GM21360 (cell line): Measurements from ENCODE around the gene STARD3NL.
"Not testable (repeated sequence)": the region's sequence is repeated elsewhere in the genome, so short reads cannot be mapped to it uniquely, and the experiment has no call there.

Experiments used
- ATAC-seq: cut with Tn5 transposase; IDR thresholded peaks from one replicate; pipeline ENCODE4 v1.9.1; 2021; ENCODE audit warnings: mild to moderate bottlenecking, moderate library complexity; ENCODE audit not compliant: unreplicated experiment

The STARD3NL gene, protein sequence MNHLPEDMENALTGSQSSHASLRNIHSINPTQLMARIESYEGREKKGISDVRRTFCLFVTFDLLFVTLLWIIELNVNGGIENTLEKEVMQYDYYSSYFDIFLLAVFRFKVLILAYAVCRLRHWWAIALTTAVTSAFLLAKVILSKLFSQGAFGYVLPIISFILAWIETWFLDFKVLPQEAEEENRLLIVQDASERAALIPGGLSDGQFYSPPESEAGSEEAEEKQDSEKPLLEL

DNA sequence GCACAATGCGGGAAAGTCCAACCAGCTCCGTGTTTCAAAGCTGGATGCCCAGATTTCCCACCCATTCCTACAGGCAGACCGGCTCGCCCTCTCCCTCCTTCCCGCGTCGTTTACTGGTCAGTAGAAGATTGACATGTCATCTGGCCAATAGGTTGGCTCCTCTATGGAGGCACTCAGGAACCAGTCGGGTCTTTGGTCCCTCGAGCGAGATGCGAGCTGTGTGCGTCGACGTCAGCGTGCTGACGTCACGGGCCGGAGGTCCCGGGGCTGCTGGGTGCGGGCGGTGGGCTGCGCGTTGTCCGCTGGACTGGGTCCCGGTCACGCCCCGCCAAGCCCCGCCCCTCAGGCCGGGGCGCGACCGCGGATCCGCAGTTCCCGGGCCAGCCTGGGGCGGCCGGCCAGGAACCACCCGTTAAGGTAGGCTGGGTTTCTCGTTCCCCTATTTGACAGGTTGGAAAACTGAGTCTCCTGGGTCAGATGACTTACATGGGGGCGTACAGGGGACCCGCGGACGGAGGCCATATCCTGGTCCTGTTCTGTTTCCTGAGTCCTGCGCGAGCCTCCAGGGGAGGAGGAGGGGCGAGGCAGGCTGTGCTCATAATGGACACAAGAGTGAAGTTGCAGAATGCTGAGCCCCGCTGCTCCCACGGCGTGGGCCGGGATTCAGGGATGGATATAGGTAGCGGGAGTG is at the start of gene STARD3NL:
Gene STARD3NL (plus strand): TSS at position 242 of the 691 bp plus-strand sequence. CDS start 29,260 bp downstream, outside the sequence.
- peak; percentile 98 for ATAC-seq

DNA sequence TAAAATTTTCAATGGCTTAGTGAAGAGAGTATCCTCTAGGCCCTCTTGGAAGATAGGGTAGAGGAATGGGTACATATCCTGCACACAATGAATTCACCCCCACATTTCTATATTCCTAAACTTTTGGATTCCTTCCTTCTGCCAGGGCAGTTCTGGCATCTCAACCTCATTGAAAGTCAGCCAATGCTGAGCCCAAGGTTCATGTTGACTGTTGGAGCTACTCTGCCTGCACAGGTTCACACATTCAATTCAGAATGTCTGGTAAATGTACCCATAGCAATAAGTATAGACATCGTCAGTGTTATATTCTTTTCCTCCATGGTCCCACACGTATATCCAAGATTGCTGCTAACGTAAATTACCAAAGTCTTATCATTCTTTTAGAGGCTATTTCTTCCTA is 48.9 kb upstream of the STARD3NL start:
- ATAC-seq: no peak

DNA sequence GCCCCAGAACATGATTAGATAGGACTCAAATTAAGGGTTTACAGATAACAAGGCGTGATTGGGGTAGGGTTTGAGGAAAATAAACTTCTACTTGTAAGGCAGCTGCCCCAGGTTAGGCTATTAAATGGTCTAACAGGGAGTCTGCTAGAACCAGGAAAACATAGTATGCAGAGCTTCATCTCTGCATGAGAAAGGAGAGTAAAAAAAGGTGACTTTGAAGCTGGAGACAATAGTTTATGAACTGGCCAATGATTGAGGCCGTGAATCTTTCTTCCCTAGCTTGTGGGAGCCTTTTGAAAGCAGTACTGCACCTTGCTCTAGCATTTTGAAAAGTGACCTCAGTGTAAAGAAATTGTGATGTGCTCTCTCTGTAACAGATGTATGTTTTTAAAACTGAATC is 48.5 kb upstream of the STARD3NL start:
- ATAC-seq: no peak

DNA sequence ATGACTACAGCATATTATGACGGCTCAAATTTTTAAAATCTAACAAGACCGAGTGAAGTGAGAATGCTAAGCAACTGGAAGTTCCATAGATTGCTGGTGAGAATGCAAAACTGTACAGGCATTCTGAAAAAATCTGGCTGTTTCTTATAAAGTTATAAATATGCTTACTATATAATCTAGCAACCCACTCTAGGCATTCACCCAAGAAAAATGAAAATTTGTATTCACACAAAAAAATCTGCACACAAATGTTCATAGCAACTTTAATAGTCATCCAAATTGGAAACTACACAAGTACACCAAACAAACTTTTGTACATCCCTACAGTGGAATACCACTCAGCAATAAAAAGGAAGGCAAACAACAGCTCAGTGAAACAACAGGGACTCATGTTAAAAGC is 39.9 kb upstream of the STARD3NL start:
- ATAC-seq: no peak

DNA sequence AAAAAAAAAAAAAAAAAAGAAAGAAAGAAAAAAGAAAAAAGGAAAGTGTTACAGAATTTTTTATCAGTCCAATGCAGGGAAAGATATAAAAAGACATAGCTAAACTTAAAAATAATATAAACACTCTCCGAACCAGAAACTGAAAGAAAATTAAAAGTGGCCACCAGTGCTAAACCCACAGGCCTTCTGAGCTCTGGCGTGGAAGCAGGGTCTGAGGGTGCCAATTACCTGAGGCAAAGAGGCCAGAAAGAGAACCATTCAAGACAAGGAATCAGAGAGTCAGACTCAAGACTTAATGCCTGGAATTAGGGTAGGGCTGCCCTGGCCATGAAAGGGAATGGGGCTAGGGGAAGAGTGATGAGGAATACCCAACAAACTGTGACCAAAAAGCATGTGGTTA is 36.9 kb upstream of the STARD3NL start:
- ATAC-seq: no peak

DNA sequence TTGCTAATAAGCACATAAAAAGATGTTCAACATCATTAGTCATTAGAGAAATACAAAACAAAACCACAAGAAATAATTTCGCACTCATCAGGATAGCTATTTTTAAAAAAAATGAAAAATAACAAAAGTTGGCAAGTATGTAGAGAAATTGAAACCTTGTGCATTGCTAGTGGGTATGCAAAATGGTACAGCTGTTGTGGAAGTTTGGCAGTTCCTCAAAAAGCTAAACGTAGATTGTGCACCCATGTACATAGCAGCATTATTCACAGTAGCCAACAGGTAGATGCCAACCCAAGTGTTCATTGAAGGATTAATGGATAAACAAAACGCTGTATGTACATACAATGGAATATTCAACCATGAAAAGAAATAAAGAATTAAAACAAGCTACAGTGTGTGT is 35.3 kb upstream of the STARD3NL start:
- peak; percentile 80 for ATAC-seq

DNA sequence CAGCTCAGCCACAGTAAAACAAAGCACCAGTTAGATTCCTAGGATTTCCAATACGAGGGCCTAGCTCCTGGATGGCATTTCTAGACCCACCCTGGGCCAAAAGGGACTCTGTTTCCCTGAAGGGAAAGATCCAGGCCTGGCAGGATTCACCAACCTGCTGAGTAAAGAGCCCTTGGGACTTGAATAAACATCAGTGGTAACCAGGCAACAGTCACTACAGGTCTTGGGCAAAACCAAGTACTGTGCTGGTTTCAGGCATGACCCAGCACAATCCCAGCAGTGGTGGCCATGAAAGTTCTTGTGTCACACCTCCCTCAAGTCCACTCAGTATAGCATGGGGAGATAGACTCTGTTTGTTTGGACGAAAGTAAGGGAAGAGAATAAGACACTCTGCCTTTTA is 31.0 kb upstream of the STARD3NL start:
- no peak for ATAC-seq

DNA sequence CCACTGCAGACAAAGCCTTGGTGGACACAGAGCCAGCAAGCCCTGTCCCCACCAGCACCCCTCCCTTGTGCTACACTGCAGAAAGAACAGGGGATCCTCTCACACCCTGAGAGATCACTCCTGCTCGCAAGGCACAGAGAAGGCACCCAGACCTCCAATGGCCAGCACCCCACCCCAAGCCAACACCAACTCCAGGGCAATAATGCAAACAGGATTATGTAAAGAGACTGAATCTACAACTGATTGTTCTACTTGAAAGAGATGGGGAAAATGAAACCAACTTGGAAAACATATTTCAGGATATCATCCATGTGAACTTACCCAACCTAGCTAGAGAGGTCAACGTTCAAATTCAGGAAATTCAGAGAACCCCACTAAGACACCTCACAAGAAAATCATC is 26.5 kb upstream of the STARD3NL start:
- ATAC-seq: no peak

DNA sequence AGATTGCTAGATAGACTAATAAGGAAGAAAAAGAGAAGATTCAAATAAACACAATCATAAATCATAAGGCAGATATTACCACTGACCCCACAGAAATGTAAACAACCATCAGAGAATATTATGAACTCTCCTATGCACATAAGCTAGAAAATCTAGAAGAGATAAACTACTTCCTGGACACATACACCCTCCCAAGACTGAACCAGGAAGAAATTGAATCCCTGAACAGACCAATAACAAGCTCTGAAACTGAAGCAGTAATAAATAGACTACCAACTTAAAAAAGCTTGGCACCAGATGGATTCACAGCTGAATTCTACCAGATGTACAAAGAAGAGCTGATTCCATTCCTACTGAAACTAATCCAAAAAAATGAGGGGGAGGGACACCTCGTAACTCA is 24.5 kb upstream of the STARD3NL start:
- ATAC-seq: no peak

DNA sequence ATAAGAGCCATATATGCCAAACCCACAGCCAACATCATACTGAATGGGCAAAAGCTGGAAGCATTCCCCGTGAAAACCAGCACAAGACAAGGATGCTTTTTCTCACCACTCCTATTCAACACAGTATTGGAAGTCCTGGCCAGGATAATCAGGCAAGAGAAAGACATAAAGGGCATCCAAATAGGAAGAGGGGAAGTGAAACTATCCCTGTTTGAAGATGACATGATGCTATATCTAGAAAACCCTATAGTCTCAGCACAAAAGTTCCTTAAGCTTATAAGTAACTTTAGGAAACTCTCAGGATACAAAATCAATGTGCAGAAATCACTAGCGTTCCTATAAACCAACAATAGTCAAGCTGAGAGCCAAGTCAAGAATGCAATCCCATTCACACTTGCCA is 23.8 kb upstream of the STARD3NL start:
- ATAC-seq: no peak

DNA sequence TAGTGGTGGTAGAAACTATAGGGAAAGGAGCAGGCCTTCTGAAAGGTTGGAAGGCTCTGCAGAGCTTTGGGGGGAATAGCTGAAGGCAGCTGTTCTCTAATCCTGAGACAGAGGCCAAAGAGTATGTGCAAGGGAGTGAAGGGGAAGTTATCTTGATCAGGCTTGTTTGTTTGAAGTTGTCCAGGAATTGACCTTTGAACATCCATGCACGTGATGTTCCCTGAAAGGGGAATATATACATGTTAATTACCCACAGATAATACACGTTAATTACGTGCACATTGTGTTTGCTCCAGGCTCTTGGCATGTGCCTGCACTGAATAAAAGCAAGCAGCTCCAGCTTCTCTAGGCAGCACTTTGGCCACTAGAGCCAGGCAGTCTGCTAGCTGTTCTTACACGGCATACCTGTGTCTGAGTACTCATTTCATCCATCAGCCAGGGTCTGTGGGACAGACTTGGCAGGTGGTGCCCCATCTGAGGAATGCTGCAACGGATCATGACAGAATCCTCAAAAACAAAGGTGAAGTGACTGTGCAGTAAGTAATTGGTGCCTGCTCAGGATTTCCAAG is 18.0 kb upstream of the STARD3NL start:
- ATAC-seq: no peak

DNA sequence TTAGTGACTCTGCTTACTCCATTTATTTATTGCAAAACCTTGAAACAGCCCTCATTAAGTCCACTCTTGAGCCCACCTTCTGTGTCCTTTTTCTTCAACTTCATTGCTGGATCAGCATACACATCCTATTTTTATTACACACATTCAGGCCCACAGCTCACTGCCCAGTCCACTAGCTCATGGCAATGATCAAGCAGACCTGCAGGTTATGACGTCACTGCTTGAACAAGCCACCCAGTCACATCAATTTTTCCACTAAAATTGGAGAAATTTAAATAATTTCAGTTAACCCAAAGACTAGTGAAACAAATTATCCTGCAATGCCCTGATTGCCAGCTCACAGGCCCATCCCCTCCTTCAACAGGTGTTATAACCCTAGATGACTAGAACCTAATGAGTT is 16.0 kb upstream of the STARD3NL start:
- no peak for ATAC-seq

DNA sequence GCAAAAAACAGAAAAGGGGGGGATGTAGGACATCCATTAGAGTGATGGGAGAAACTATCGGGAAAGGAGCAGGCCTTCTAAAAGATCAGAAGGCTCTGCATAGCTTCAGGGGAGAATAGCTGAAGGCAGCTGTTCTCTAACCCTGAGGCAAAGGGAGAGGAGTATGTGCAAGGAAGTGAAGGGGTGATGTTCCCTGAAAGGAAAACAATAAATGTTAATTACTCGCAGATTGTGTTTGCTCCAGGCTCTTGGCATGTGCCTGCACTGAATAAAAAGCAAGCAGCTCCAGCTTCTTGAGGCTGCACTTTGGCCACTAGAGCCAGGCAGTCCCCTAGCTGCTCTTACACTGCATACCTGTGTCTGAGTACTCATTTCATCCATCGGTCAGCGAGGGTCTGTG is 14.4 kb upstream of the STARD3NL start:
- no peak for ATAC-seq

DNA sequence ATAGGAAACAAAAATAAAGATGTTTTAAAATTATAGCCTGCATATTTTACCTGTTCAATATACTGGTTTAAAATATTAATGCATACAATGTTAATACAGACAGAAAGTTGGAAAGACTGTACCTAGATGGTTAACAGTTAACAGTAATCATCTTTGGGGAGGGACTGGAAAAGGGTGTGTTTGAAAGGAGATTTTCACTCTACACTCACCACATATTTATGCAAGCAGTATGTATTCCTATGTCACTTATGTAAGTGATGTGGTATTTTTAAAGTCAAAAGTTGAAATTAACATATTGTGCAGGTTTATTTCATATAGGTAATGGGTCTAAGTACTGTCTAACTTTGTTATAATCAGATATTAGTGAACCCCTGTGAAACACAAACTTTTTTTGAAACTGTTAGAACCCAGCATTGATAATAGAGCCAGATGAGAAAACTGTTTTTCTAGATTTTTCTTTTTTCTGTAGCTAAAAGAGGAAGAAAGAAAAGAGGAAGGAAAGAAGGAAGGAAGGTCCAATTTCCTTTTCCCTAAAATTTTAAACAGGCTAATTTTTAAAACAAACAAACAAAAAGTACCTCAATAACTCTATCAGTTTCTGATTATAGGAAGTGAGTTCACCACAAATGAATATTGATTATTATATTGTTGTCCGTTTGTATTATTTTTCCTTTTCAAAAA is 9.0 kb upstream of the STARD3NL start:
- no peak for ATAC-seq

DNA sequence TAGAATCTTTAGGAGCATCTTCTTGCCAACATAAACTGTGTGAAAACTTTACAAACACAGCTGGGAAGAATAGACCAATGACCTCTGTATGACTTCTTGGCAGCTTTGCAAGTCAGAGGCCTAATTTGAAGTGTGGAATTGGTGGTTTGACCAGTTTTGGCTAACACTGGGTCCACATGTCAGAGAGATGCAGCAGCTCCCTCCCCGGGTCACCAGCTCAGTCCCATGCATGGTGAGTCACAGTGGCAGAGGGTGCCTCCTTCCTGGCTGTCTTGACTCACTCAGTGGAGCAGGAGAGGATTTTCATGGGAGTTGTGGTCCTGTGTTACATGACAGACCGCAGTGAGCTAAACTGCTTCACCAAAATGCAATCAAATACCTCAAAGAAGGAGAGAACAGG is 8.2 kb upstream of the STARD3NL start:
- no peak for ATAC-seq

DNA sequence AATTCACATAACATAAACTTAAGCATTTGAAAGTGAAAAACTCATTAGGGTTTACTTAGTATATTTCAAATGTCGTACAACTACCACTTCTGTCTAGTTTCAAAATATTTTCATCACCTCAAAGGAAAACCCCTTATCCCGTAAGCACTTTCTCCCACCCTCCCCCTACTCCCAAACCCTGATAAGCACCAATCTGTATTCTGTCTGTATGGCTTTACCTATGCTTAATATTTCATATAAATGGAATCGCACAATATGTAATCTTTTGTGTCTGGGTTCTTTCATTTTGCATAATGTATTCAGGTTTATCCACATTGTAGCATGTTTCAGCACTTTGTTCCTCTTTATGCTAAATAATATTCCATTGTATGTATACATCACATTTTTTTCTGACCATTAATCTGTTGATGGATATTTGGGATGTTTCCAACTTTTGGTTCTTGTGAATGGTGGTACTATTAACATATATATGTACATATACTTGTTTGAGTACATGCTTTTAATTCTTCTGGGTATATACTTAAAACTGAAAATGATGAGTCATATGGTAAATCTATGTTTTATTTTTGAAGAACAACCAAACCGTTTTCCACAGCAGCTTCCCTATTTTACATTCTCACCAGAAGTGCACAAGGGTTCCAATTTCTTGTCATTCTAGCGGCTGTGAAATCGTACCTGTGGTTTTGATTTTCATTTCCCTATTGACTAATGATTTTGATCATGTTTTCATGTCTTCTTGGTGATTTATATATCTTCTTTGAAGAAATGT is 6.2 kb upstream of the STARD3NL start:
- peak; percentile 72 for ATAC-seq

DNA sequence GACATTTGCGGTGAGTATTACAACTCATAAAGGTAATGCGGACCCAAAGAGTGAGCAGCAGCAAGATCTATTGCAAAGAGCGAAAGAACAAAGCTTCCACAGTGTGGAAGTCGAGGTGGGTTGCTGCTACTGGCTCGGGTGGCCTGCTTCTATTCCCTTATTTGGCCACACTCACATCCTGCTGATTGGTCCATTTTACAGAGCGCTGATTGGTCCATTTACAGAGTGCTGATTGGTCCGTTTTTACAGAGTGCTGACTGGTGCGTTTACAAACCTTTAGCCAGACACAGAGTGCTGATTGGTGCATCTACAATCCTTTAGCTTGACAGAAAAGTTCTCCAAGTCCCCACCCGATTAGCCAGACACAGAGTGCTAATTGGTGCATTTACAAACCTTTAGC is 2.5 kb upstream of the STARD3NL start:
- not testable (repeated sequence) for ATAC-seq

DNA sequence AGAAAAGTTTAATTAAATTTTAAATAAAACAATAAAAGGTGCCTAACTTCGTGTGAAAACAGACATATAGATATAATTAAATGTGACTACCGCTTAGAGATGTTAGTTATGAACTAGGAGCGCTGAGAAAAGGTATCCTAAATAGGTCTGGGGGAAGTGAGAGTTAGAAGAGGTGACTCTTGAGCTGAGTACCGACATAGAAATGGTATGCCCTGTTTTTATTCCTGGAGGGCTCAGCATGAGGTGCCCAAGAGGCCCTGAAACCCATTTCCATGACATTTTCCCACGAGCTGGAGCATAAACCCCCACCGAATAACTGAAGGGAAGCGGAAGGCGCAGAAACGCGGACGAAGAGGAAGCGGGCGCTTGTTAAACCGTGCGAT is 433 bp upstream of the STARD3NL start:
- no peak for ATAC-seq

DNA sequence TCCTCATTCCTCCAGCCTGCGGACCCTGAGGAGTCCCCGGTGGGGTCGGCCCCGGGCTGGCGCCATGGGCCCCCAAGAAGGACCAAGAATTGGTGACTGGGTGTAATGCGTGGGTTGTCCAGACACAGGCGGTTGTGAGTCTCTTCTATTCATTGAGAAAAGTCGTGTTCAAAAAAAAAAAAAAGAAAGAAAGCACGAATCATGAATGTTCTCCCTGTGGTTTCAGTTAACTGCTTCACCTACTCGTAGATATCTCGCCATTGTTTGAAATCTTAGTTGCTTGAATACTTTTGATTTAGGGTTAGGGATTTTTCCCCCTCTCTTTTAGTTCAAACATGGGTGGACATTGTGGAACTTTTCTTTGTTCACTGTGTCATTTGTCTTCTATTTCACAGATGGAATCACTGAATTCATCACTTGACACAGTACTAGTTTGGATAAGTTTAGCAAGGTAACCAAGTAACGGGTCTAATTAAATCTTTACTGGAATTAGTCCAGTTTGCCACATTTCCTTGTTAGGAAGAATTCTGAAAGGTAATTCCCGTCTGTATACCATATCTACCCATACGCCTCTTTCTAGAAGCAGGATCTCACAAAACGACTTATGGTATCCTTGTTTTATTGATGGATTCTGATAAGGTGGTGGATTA is 775 bp downstream of the STARD3NL start:
- peak; percentile 24 for ATAC-seq

DNA sequence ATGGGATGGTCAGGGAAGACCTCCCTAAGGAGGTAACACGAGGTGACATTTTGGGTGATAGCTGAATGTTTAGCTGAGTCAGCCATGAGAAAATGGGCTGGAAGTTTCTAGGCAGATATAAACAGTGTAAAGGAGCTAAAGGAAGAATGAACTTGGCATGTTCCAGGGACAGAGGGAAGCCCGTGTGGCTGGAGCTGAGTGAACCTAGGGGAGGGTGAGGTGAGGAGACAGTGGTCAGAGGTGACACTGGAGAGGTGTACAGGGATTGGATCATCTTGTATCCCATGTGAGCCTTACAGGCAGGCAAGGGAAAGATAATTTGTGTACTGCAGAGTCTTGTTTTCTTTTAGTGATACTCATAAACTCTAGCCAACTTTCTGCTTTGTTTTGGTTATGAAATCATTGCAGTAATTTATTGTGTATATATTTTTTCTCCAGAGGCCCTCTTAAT is 1.8 kb downstream of the STARD3NL start:
- ATAC-seq: no peak

DNA sequence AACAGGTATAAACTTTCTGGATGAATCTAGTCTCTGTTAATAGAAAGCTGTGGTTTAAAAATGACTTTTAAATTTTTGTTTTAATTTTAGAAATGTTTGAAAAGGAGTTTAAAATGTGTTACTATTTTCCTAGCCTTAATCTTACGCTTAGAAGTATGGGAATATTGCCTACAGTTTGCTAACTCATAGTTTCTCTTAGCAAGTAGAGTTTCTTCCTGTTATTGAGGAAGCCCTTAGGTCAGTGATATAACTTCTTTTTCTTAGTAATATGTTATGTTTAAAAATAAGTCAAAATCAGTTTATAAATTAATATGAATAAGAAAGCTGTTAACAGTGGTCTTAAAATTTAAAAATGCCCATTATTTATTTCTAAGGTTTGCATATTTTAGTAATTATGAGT is 3.1 kb downstream of the STARD3NL start:
- no peak for ATAC-seq
